Measurements from ENCODE around the gene BRD9.

- TF ChIP-seq POLR2A (IDR thresholded peaks at IDR 0.05): no peak
- TF ChIP-seq CTCF (IDR thresholded peaks at IDR 0.05): no peak
Observed at GRCh38 chr5:910769-911160, 18.2 kb upstream of the BRD9 start.

Data from right lobe of liver (tissue), 4 donors.